A673 (cell line): ENCODE measurements around the gene DLGAP1.

Experiments used
- CTCF ChIP-seq: fragments of 300-800, 200-600 bp; sonication (generic); conservative IDR thresholded peaks from 2 replicates; pipeline ENCODE4 v1.5.1; 2017; ENCODE audit warnings: low read depth, mild to moderate bottlenecking, antibody characterized with exemption, low read length, moderate library complexity, mixed read lengths
- EZH2 ChIP-seq: fragments of 200-600 bp; sonication (generic); IDR thresholded peaks from 2 replicates; pipeline ENCODE4 v1.6.1; 2017; ENCODE audit warnings: borderline replicate concordance, low read depth, mild to moderate bottlenecking, mixed read lengths, antibody characterized with exemption, low read length; ENCODE audit not compliant: poor library complexity, severe bottlenecking

DNA sequence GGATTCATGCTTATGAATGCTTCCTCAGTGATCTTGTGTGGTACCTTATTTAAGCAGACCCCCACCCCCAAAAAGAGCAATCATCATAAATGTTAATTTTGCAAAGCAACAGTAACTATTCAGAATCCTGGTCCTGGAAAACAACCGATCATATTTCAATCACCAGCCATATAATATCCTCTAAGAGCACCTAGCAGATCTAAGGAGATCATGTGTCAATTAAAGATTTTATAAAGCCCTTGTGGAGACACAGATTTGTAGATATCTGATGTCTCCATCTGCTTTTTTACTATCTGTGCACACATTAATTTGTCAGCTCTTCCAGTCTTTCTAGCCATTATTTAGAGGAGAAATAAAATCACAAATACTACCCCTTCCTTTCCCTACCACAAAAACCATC lies 581.4 kb downstream of the DLGAP1 start:
- TF ChIP-seq CTCF (no peak), EZH2 (no peak)
